M059J (cell line): ENCODE results near the gene CBX6. TPM values are rescaled to one million over a fixed set of nuclear protein-coding genes. Genes with fewer than 3 reads are reported as not detected.
"Not testable (repeated sequence)": the region's sequence is repeated elsewhere in the genome, so short reads cannot be mapped to it uniquely, and the experiment has no call there.

Experiments used
- DNase-seq: peaks from one replicate; pipeline ENCODE4 v3.0.0-alpha.2; 2012; ENCODE audit warnings: low read depth
- total RNA-seq: library from RNA; depleted of rRNA; stranded (reverse); fragments of >200 nt; shearing (Covaris generic); gene quantifications from 2 replicates; pipeline ENCODE4 v1.2.3, GENCODE V29; 2014

The CBX6 gene
- total RNA-seq, 1 experiment from 2014 or later: 18.4 TPM

DNA sequence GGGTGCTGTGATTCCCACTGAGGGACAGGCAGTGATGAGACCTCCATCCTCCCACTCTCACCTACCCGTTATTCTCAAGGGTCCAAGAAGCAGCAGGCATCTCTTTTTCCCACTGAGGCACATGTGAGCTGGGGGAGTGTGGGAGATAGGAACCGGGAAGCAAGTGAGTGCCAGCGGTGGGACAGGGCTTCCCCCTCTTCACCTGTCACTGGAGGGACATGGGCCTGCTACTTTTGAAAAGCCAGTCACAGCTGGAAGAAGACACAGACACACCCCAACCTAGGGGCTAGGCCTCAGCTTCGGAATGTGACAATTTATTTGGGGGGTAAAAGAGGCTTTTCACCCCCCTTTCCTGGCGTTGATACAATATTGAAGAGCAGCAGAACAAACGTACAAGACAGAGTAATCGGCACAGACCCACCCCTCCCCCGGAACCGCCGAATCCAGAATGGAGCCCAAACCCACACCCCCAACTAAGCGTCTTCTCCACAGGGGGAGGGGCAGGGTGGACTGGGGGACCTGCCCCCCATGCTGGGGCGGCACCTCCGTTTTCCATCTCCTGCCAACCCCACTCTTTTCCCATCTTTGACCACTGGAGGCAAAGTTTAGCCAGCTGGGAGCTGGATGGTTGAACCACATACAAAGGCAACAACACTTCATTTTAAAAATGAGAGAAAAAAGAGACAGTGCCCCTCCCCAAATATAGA lies 10.7 kb downstream of the CBX6 start:
- no peak for DNase-seq

DNA sequence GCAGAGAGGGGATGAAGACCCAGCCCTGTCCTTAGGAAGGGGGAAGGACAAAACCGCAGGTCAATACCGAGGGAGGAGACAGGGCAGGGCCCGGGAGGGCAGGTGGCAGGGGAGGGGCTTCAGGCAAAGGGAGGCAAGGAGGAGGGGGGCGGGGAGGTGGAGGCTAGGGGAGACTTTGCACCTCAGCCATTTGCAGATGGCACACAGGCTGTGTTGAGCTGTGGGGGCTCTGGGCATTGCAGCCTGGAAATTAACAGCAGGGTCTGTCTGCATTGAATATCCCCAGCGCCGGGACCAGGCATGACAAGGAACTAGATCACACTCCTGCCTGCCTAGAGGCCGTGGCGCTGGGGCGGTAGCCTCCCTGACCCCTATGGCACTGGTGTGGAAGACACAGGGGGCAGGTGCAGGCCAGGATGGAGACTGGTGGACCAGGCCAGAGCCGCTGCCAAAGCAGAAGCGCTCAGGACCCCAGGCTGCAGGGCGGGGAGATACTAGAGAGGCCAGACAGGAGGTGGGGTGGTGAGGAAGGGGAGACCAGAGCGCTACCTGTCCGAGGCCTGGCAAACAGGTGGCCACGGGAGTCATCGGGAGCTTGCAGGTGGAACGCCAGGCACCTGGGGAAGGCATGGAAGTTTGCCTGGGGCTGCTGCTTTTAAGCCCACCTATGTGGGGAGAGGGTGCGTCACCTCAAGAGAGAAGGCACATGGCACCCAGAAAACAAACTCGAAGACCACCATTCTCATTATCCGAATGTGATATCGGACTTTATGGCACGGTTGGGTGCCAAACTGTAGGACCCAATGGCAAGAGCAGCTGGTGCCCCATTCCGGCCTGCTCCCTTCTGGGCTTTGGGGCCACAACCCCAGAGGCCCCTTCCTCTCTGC lies 11.5 kb downstream of the CBX6 start:
- no peak for DNase-seq

DNA sequence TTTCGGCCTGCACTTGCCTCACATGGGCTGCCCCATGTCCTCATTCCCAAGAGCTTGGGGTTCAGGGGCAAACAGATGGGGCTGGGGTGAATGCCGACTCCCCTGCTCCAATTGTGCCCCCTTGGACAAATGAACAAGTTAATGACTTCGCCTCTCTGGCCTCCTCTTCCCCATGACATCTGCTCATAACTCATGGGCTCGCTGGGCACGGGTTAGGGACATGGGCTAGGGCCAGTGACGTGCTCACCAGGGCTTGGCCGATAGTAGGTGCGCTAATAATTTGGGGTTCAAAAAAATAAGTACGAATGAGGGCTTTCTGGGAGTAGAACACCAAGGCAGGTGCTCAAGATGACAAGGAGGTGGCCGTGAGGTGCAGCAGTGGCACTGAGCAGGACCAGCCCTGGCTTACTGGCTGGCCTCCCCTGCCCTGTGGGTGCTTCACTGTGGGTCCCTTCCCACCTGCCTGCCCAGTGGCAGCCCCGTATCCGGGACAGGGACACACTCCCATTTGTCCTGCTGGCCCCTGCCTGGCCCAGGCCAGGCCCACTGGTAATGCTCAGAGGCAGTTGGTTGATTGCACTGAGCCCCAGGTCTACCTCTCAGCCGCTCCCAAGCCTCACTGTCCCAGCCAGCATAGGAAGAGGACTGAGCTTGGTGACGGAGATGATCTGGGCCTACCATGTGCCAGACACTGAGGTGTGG lies 12.3 kb downstream of the CBX6 start:
- no peak for DNase-seq

DNA sequence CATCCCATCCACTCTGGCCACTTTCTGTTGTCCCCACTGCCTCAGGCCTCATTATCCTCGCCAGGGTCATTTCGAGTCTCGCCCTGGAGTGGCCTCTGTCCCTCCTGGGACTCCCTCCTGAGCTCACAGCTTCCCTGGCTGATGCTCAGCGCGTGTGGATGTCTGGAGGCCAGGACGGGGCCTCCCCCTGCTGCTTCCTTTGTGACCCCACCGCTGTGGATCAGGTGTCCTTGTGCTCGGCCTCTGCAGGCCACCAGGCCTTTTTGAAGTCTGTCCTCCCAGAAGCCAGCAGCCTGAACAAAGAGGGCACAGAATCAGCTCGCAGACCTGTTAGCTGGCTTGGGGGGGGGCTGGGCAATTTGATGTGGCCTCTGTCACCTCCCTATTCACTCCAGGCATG lies 13.5 kb downstream of the CBX6 start:
- no peak for DNase-seq

DNA sequence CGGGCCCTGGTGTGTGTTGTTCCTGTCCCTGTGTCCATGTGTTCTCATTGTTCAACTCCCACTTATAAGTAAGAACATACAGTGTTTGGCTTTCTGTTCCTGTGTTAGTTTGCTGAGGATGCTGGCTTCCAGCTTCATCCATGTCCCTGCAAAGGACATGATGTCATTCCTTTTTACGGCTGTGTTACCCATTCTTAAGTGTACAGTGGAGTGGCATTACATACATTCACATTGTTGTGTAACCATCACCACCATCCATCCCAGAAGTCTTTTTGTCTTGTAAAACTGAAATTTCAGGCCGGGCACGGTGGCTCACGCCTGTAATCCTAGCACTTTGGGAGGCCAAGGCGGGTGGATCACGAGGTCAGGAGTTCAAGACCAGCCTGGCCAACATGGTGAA lies 17.5 kb downstream of the CBX6 start:
- DNase-seq: not testable (repeated sequence)

DNA sequence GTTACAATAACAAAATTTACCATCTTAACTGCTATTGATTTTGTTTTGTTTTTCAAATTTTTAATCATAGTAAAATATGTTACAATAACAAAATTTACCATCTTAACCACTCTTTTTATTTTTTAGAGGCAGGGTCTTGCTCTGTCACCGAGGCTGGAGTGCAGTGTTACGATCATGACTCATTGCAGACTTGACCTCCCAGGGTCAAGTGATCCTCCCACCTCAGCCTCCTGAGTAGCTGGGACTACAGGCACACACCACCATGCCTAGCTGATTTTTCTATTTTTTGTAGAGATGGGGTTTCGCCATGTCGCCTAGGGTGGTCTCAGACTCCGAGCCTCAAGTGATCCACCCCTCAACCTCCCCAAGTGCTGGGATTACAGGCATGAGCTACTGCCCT lies 18.1 kb downstream of the CBX6 start:
- not testable (repeated sequence) for DNase-seq

DNA sequence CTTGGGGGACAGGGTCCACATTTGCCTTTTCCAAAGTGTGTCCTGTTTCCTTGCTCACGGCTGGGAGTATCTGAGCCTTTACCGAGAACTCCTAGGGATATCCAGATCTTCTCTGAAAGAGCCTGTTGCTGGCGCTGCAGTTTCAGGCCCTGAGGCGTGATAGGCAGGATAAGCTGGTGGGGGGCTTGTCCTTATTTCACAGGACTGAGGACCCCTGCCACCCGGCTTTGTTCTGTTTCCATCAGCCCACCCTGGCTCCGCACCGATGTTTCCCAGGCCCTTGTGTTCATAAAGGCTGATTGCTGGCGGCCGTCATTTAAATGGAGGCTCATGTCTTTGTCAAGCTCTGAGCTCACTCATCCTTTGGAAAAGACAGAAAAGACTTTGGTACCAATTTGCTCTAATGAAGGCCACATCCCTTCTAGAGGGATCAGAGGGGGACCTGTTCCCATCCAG lies 18.8 kb downstream of the CBX6 start:
- DNase-seq: no peak

DNA sequence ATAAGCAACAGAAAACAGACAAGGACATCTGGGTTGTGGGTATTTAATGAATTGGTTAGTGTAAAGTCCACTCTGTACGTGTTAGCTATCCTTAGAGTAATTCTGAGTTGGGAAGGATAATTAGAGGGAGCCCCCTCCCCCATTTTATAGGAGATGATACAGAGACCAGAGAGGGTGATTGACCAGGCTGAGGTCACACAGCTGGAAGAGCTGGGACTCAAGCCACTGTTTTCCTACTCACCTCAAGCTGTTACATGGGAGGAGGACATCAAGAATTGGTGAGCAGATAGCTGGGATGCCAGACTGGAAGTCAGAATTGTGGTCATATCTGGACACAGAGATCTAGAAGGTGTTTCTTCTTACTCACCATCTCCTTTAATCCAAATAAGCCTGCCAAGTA lies 19.5 kb downstream of the CBX6 start:
- DNase-seq: no peak

DNA sequence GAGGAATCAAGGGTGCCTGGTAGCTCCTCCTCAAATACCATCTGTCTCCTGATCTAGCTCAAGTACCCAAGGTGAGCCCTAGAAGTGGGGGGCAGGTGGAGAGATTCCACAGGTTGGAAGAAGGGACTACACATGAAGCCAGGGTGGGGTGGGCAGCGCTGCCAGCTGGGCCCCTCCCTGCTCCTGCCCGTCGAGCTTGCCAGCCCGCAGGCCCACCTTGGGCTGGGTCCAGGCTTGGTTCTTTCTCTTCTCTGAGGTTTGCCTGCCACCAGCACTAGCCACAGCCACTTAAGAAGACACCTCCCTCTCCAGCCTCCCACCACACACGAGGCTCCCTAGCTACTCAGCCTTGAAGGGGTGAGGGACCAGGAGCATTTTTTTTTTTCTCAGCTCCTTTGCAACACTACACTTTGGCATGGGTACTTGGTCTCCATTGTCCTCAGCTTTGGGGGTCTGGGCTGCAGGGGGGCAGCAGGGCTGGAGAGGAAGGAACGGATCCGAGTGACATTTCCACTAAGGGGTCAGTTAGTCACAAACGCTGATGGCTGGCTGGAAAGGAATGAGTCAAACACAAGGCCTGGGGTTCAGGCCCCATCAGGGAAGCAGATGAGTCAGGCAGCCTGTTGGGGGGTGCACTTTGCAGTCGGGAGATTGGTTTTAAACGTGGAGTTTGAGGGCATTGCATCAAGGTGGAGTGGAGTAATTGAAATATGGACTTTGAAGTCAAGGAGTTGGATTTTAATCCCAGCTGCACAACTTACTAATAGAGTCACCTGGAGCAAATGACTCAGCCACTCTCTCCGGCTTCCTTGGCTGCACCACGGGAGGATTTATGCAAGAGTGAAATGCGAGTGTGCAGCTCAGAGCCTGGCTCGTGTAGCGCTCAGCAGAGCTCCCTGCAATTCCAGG lies 20.8 kb downstream of the CBX6 start:
- peak; percentile 83 for DNase-seq

DNA sequence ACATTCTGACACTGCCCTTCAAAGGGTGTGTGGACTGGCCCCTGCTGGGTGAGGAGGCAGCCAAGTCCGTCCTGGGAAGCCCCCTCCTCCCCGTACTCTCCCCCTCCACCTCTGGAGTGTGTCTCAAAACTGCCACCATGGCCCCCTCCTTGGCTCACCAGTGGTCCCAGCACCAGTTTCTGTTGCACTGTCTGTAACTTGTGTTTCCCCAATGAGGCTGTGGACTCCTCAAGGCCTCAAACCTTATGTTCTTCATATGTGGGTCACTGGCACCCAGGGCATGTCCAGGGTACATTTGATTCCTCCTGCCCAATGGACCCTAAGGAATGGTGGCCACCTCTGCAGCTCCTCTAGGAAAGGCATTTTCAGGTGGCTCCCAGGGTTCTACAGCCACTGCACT lies 21.6 kb downstream of the CBX6 start:
- no peak for DNase-seq

DNA sequence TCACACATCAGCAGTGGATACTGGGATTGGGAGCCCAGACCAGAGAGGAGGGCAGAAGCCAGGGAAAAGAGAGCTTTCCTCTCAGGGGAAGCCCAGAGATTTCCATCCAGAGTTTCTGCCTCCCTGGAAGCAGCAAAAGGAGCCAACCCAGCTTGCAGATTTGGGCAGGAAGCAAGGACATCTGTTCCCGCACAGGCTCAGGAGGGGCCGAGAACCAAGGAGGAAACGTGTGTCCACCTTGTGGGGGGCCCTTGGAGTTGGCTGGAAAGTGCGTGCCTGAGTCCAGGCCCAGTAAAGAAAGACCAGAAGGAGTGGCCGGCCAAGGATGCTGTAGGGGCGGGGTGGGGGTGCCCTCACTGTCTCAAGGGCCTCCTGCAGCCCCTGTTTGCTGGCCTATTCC lies 22.2 kb downstream of the CBX6 start:
- no peak for DNase-seq

DNA sequence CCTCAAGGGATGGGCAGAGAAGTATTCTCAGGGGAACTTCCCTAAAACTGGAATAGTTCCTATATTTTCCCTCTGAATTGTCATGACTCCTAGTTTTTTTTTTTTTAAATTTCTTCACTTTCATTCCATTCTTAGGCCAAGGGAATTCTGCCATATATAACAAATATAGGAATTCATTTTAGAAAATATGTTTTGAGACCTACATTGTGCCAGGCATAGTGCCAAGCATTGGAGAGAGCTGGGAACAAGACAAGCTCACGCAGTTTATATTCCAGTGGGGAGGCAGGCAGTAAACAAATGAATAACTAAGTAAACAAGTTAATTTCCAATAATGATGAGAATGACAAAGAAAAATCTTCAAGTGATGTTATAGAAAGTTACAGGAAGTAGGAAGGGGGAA lies 25.6 kb downstream of the CBX6 start:
- no peak for DNase-seq

DNA sequence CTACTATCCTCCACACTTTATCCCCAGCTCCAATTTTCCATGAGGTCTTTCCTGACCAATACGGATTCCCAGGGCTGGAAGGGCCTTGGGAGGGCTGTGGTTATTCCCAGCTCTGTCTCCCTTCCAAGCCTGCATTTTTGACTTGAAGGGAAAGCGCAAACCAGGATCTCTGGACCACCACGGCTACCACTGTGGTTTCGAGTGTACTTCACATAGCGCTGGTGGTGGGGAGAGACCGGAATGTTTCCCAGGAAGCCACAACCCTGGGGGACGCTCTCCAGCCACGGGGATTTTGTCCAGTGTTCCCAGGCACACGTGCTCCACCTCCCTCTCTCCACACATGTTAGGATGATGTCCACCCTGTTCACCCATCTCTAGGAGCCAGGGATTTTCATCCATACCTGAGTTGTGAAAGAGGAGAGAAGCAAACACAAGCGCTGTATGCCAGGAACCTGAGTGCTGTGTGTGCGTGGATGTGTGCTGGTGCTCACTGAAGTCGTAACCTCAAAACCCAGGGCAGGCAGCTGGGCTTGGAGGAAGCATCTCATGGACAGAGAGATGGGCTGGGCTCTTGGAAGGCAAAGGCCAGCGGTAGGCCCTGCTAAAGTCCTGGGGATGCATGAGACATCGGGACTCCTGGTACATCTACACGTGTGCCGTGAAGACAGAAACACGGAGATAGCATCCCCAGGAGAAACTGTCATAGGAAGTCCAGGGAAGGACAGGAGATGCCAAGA lies 26.8 kb downstream of the CBX6 start:
- no peak for DNase-seq

DNA sequence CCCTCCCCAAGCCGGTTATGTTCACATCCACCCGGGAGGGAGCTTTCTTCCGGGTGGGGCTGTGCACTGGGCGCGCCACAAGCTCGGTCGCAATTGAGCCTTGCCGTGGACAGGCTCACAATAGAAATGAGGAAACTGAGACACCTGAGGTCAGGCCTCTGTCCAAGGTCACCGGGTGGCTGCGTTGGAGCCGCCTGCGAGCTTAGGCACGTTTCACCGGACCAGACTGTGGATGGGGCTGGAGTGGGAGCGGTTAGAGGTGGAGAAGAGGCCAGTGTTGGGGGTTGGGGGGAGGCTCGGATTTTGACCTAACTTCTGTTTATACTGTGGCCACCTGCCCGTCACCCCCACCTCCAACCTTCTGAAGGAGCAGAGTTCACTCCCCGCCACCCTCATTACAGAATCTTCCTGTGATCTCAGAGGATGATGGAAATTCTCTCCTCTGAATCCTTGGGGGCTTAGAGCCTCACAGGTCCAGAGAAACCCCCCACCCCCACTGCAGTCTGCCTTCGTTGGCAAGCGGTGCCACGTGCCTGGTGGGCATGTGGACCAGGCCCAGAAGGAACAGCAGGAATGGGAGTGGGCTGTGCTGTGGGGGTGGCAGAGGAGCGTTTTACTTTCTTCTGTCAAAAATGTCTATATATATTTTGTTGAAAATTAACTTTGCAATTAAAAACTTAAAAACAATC lies 27.6 kb downstream of the CBX6 start:
- no peak for DNase-seq

DNA sequence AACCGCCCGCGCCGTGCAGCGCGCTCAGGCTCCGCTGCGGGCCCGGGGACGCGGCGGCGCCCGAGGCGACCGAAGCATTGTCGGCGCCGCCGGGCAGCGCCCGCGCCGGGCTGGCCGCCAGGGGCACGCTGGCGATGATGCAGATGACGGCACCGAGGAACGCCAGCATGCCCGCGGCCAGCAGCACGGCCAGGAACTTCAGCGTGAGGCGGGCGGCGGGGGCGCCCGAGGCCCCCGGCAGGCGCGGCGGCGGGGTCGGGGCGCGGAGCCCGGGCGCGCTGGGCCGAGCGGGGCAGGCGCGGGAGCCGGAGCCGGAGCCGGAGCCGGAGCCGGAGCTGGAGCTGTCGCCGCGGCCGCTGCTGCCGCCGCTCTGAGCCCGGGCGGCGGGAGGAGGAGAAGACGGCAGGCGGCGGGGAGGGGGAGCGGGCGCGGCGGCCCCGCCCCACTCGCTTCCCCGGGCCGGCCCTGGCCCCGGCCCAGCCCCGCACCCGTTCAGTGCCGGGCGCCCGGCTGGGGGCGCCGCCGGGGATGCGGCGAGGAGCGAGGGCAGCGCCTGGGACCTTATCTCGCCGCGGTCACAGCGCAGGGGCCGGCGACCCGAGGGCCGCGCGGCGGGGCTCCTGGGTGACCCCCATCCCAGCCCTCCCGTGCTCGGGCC lies 28.2 kb downstream of the CBX6 start, which contains the start of gene NPTXR:
Gene NPTXR (minus strand): TSS at position 372 of the 658 bp plus-strand sequence.
- DNase-seq: peak; percentile 48

DNA sequence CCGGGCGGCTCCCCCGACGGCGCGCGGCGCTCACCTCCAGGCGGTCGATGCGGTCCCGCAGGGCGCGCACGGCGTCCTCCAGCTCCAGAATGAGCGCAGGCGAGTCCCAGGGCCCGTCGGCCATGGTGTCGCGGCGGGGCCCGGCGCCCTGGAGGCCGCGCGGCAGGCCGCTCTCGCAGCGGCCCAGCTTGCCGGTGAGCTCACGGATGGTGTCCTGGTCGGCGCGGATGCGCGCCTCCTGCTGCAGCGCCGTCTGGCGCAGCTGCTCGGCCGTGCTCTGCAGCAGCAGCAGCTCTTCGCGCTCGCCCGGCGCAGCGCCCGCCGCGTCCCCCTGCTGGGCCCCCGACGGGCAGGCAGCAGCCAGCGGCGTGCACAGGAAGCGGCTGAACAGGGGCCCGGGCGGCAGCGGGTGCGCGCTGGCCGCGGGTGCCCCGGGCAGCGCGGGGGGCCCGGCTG lies 28.8 kb downstream of the CBX6 start:
- peak; percentile 60 for DNase-seq

DNA sequence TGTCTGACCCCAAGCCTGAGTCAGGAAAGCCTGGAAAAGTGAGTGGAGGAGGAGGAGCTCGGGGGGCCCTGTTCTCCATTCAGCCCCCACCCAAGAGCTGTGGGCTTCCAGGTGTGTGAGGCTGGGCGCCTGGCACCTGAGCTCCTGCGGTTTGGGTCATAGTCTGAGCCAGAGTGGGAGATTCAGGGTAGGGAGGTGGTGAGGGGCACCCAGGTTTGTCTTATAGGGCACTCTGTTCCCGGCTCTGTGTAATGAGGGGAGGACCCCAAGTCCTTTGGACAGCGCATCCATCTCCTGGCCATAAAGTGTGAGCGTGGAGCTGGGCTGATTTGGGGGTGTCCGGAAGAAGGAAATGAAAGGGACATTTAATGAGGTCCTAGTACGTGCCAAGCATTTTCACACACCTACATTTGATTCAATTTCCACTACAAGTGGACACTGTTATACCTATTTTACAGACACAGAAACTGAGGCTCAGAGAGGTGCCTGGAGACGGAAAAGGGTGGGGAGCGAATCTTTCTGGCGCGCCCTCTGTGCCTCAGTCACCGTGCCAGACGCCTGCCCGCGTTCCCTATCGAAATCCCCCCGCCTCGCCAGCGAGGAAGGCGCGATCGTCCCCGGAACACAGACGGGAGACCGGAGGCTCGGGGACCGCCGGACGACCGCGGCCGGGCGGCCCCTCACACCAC lies 29.4 kb downstream of the CBX6 start:
- no peak for DNase-seq

DNA sequence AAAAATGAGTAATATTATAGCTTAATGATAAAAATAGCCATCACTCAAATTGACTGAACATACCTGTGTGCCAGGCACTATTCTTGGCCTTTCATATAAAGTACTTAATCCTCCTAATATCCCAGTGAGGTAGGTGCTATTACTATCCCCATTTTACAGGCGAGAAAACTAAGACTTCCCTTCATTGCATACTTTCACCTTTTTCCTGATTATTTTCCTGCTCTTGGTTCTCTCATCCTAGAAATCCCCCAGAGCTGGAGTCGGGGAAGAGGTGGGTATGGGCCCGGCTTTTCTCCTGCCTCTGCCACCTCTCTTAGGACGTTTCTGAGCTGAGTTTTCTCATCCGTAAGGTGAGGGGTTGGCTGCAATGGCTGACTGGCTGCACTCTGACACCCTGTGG lies 30.4 kb downstream of the CBX6 start:
- DNase-seq: no peak

DNA sequence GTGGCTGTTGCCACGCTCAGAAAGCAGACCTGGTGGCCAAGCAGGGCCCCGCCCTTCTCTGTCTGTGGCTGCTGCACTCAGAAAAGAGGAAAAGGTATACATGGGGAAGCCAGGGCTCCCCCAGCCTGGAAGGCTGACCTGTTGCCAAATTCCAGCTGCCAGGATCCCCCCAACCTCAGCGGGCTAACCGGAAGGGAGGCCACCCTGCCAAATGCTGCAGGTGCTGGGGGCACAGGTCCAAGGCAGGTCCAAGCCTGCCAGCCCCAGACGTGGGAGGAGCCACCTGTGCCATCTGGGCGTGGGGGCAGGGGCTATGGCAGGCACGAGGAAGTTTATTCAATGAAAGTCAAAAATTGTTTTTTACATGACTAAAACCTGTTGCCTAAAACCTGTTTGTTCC lies 30.8 kb downstream of the CBX6 start:
- no peak for DNase-seq
